OCI-LY1 (cell line): ENCODE data around the gene CREB1.

Source experiments
- H2AFZ ChIP-seq: fragments of 200-600 bp; sonication (generic), shearing (Covaris generic); 2 replicates; pipeline ENCODE4 v1.6.0; 2014; ENCODE audit warnings: antibody characterized with exemption, mild to moderate bottlenecking, low read length
- H3F3A ChIP-seq: fragments of 200-600 bp; sonication (generic), shearing (Covaris generic); 2 replicates; pipeline ENCODE4 v1.6.0; 2014; ENCODE audit warnings: mild to moderate bottlenecking, antibody characterized with exemption, low read length, moderate library complexity; ENCODE audit not compliant: insufficient read depth
- H3K27ac ChIP-seq: fragments of 200-600 bp; sonication (generic); 2 replicates; pipeline ENCODE4 v1.5.1; 2014; ENCODE audit warnings: low read length, mixed run types, mild to moderate bottlenecking, low read depth; ENCODE audit not compliant: poor library complexity, severe bottlenecking
- H3K27me3 ChIP-seq: fragments of 200-600 bp; sonication (generic); 2 replicates; pipeline ENCODE4 v1.6.0; 2014; ENCODE audit warnings: antibody characterized with exemption, mild to moderate bottlenecking, low read length, moderate library complexity; ENCODE audit not compliant: insufficient read depth
- H3K36me3 ChIP-seq: fragments of 200-600 bp; sonication (generic); 2 replicates; pipeline ENCODE4 v1.6.1; 2014; ENCODE audit warnings: mild to moderate bottlenecking, antibody characterized with exemption, low read length, moderate library complexity, mixed read lengths; ENCODE audit not compliant: insufficient read depth
- H3K4me1 ChIP-seq: fragments of 200-600 bp; sonication (generic); 2 replicates; pipeline ENCODE4 v1.5.1; 2014; ENCODE audit warnings: mild to moderate bottlenecking, low read length, moderate library complexity; ENCODE audit not compliant: insufficient read depth, severe bottlenecking
- H3K4me2 ChIP-seq: fragments of 200-600 bp; sonication (generic), shearing (Covaris generic); 2 replicates; pipeline ENCODE4 v1.6.1; 2014; ENCODE audit warnings: low read length
- H3K4me3 ChIP-seq: fragments of 200-600 bp; sonication (generic); 2 replicates; pipeline ENCODE4 v1.5.1; 2014; ENCODE audit warnings: low read length, low read depth, mild to moderate bottlenecking, mixed read lengths; ENCODE audit not compliant: poor library complexity, severe bottlenecking
- H3K79me2 ChIP-seq: fragments of 200-600 bp; shearing (Covaris generic); 2 replicates; pipeline ENCODE4 v1.6.1; 2016; ENCODE audit warnings: mixed run types, low read length, mixed read lengths; ENCODE audit not compliant: insufficient read depth
- H3K9ac ChIP-seq: fragments of 200-600 bp; sonication (generic), shearing (Covaris generic); 2 replicates; pipeline ENCODE4 v1.6.1; 2014; ENCODE audit warnings: mild to moderate bottlenecking, low read length, mixed read lengths
- H3K9me2 ChIP-seq: fragments of 200-600 bp; sonication (generic), shearing (Covaris generic); 2 replicates; pipeline ENCODE4 v1.6.1; 2014; ENCODE audit warnings: low read depth, mild to moderate bottlenecking, low read length, mixed read lengths
- H3K9me3 ChIP-seq: fragments of 200-600 bp; shearing (Covaris generic); 2 replicates; pipeline ENCODE4 v1.6.1; 2014; ENCODE audit warnings: low read length, mixed read lengths
- H4K20me1 ChIP-seq: fragments of 200-600 bp; sonication (generic), shearing (Covaris generic); 2 replicates; pipeline ENCODE4 v1.6.0; 2016; ENCODE audit warnings: mild to moderate bottlenecking, low read length; ENCODE audit not compliant: insufficient read depth
- EZH2 ChIP-seq: fragments of 200-600 bp; sonication (generic), shearing (Covaris generic); IDR thresholded peaks from 2 replicates; pipeline ENCODE4 v1.8.0; 2017; ENCODE audit warnings: borderline replicate concordance, mixed run types, mild to moderate bottlenecking, antibody characterized with exemption, low read length, moderate library complexity, mixed read lengths
- TF ChIP-seq, protein P1 (sequence below): fragments of 200-600 bp; sonication (generic), shearing (Covaris generic); IDR thresholded peaks from 2 replicates; pipeline ENCODE4 v1.5.1; 2017; ENCODE audit warnings: mild to moderate bottlenecking, antibody characterized with exemption, low read length, moderate library complexity, mixed read lengths

Gene CREB1

DNA sequence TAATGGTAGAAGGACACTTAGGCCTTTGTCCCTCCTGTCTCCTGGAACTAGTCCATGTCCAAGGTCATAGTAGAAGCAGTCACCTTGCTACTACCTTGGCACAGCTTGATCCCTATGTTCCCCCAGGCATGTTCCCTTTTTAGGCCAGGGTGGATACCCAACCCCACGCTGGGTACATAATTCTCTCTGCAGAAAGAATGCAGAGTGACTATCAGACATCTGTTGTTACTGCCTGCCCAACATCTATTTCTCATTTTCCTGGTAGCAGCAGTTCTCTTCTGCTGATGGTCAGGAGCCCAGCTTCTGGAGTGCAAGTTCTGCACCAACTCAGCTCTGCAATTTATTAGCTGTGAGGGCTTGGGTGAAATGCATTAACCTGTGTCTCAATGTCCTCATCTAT lies 99.8 kb downstream of the CREB1 start:
- peaks cover 11% of the 10 kb centered on the region for H3K4me1 ChIP-seq
- H3K9me2 ChIP-seq = no peaks in the 10 kb centered on the region
- no peaks in the 10 kb centered on the region for H3K27me3 ChIP-seq
- H3F3A ChIP-seq = 0 out of 2 replicates have a peak, but pooled peaks cover 6% of the 10 kb centered on the region
- no peak overlapping the region for H3K9ac ChIP-seq
- H4K20me1 ChIP-seq = no peaks in the 10 kb centered on the region
- TF ChIP-seq, protein P1, sequence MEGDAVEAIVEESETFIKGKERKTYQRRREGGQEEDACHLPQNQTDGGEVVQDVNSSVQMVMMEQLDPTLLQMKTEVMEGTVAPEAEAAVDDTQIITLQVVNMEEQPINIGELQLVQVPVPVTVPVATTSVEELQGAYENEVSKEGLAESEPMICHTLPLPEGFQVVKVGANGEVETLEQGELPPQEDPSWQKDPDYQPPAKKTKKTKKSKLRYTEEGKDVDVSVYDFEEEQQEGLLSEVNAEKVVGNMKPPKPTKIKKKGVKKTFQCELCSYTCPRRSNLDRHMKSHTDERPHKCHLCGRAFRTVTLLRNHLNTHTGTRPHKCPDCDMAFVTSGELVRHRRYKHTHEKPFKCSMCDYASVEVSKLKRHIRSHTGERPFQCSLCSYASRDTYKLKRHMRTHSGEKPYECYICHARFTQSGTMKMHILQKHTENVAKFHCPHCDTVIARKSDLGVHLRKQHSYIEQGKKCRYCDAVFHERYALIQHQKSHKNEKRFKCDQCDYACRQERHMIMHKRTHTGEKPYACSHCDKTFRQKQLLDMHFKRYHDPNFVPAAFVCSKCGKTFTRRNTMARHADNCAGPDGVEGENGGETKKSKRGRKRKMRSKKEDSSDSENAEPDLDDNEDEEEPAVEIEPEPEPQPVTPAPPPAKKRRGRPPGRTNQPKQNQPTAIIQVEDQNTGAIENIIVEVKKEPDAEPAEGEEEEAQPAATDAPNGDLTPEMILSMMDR = no peak
- no peak for TF ChIP-seq EZH2
- H3K4me3 ChIP-seq = no peak overlapping the region
- no peaks in the 10 kb centered on the region for H3K36me3 ChIP-seq
- no peak overlapping the region for H3K4me2 ChIP-seq
- no peaks in the 10 kb centered on the region for H3K79me2 ChIP-seq
- H3K9me3 ChIP-seq = no peaks in the 10 kb centered on the region
- H3K27ac ChIP-seq = no peak overlapping the region
- H2AFZ ChIP-seq = no peak overlapping the region

DNA sequence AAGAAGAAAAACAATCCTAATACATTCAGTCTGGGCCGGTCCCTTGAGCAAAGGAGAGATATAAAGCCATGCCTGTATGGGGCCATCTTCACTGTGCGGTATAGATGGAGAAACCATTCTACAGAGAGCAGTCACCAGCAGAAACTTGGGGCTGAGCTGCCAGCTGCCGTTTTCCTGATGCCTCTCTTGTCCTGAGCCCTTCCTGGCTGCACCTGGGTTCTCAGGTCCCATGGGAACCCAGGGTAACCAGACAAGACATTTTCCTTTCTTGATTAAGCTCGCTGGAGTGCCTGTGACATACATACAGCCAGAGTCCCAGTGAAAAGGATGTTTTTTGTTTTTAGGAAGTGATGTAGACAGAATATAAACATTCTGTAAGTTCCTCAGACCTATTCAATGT lies 100.7 kb downstream of the CREB1 start:
- Histone ChIP-seq H3K27me3 (no peaks in the 10 kb centered on the region), H3K9ac (no peak overlapping the region), H3K4me1 (peaks cover 11% of the 10 kb centered on the region), H3K36me3 (no peaks in the 10 kb centered on the region), H3K9me3 (no peaks in the 10 kb centered on the region), H2AFZ (no peak overlapping the region), H4K20me1 (no peaks in the 10 kb centered on the region), H3K4me3 (no peak overlapping the region), H3K27ac (no peak overlapping the region), H3F3A (0 out of 2 replicates have a peak, but pooled peaks cover 6% of the 10 kb centered on the region), H3K9me2 (no peaks in the 10 kb centered on the region), H3K4me2 (no peak overlapping the region), H3K79me2 (no peaks in the 10 kb centered on the region)
- TF ChIP-seq EZH2 = no peak

DNA sequence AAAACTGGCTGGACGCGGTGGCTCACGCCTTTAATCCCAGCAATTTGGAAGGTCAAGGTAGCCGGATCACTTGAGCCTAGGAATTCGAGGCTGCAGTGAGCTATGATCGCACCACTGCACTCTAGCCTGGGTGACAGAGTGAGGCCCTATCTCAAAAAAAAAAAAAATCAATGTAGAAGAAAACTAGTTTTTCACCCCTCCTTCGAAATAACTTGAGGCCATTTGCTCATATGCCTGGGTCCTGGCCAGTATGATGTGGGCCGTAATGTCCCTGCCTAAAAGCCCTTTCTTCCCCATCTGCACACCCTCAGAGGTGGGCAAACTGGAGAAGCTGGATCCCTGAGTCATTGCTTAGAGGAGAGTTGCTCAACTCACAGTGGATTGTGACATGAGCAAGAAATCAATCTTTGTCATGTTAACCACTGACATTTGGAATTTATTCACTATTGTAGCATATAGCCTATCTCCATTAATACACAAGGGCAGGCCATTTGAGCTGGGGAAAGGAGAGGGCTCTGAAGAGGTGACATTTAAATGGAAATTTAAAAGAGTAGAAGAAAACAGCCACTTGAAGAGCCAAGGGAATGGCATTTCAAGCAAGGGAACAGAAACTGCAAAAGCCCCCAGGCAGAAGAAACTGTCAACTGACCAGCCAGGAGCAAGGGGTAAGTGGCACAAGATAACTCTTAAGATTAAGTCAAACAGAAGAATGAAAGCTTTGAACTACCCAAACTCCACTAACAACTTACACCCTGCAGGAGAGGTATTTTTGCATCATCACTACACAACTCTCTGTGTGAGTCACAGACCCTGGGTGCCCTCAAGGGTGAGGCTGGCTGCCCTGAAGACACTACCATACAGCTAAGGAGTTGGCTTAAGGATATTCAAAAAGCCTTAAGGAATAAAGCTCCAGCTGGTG lies 103.1 kb downstream of the CREB1 start:
- H3K27ac ChIP-seq = no peak overlapping the region

More for the DNA sequence above, 103.1 kb downstream of the CREB1 start:
- no peaks in the 10 kb centered on the region for H3K27me3 ChIP-seq
- no peaks in the 10 kb centered on the region for H3K9me2 ChIP-seq
- H3K79me2 ChIP-seq = no peaks in the 10 kb centered on the region
- H3K4me3 ChIP-seq = no peak overlapping the region
- no peaks in the 10 kb centered on the region for H3F3A ChIP-seq
- no peak overlapping the region for H3K4me2 ChIP-seq
- H2AFZ ChIP-seq = no peak overlapping the region
- H3K4me1 ChIP-seq = no peaks in the 10 kb centered on the region
- H4K20me1 ChIP-seq = no peaks in the 10 kb centered on the region
- no peak overlapping the region for H3K9ac ChIP-seq
- no peaks in the 10 kb centered on the region for H3K9me3 ChIP-seq
- TF ChIP-seq, protein P1 = no peak
- no peak for TF ChIP-seq EZH2
- no peaks in the 10 kb centered on the region for H3K36me3 ChIP-seq
